Measurements from ENCODE around the gene CTNNA3.

GRCh38 chr10:67015225-67015624 lies 680.8 kb downstream of the CTNNA3 start:
- TF ChIP-seq POLR2A (IDR thresholded peaks at IDR 0.05) (no peak), CTCF (IDR thresholded peaks at IDR 0.05) (no peak)
